ENCODE measurements around the gene PASK. TPM values are rescaled to one million over a fixed set of nuclear protein-coding genes. Genes with fewer than 3 reads are reported as not detected.

The PASK gene
- total RNA-seq, 4 donors from 2014 or later: 0.10 to 0.36 (median 0.28) TPM

DNA sequence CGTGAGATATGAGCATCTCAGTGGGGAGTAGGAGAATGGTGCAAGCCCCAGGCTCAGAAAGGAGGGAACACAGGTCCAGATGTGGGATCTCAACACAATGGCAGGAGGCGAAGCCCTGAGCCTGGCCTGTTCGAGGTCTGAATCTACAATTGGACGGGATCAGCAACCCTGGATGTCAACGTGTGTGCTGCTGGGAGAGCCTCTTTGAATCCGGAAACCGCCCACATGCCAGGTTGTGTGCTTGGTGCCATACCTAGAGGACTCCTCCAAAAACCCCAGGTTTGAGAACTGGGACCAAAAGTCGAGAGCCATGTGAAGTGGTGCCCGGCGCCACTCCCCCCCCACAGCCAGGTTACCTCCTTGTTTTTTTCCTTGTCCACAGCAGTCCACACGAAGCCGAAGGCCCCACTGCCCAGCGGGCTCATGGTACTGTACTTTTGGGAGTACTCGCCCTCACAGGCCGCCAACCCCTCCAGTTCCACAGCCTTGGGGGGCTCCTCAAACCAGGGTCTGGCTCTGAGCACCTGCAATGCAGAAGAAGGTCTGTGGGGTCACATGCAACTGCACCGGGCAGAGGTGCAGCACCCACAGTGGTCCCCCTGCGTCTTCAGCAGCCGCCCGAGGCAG lies 26.8 kb downstream of the PASK start:
- intact Hi-C loops (cut with DNase I; ENCODE audit: low total_unique reads) (no loop called here), in situ Hi-C loops (cut with MboI; ENCODE audit: low sequenced_read_pairs in 4 of 4) (no loop called here)
- Histone ChIP-seq H3K27me3 (no peaks in the 10 kb centered on the region), H3K9me3 (no peaks in the 10 kb centered on the region), H3K4me1 (no peaks in the 10 kb centered on the region), H3K4me3 (no peak overlapping the region), H3K27ac (no peak overlapping the region), H3K36me3 (no peaks in the 10 kb centered on the region)
- no peak for TF ChIP-seq POLR2A (IDR thresholded peaks at IDR 0.05)
- no peak for TF ChIP-seq CTCF (IDR thresholded peaks at IDR 0.05 in 4 of 5, conservative IDR thresholded peaks at IDR 0.05 in 1 of 5)
- ATAC-seq (no peak), DNase-seq (no peak)

DNA sequence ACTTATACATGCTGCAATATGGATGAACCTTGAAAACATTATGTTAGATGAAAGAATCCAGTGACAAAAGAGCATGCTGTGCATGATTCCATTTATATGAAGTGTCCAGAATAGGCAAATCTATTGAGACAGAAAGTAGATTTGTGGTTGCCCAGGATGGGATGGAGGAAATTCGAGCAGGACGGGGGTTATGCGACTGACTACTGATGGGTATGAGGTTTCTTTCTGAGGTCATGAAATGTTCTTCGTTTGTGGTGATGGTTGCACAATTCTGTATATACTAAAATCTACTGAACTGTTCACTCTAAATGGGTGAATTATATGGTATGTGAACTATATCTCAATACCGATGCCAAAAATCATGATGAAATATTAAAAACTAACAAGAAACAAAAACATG lies 28.3 kb downstream of the PASK start:
- Histone ChIP-seq H3K4me1 (no peaks in the 10 kb centered on the region), H3K36me3 (no peaks in the 10 kb centered on the region), H3K27me3 (no peaks in the 10 kb centered on the region), H3K4me3 (no peak overlapping the region), H3K9me3 (no peaks in the 10 kb centered on the region), H3K27ac (no peak overlapping the region)
- in situ Hi-C loops (cut with MboI; ENCODE audit: low sequenced_read_pairs in 4 of 4): no loop called here
- ATAC-seq: no peak
- DNase-seq: no peak
- intact Hi-C loops (cut with DNase I; ENCODE audit: low total_unique reads): no loop called here
- TF ChIP-seq CTCF (IDR thresholded peaks at IDR 0.05 in 4 of 5, conservative IDR thresholded peaks at IDR 0.05 in 1 of 5): no peak
- TF ChIP-seq POLR2A (IDR thresholded peaks at IDR 0.05): no peak

DNA sequence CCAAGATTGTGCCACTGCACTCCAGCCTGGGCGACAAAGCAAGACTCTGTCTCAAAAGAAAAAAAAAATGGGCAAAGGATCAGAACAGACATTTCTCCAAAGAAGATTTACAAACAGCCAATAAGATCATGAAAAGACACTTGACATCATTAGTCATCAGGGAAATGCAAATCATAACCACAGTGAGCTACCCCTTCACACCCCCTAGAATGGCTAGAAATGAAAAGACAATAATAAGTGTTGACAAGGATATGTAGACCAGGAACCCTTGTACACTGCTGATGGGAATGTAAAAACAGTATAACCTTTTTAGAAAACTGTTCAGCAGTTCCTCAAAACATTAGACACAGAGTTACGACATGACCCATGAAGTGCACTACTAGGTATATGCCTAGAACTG lies 28.8 kb downstream of the PASK start:
- no peak for ATAC-seq
- H3K4me1 ChIP-seq: no peaks in the 10 kb centered on the region
- in situ Hi-C loops (cut with MboI; ENCODE audit: low sequenced_read_pairs in 4 of 4) (no loop called here), intact Hi-C loops (cut with DNase I; ENCODE audit: low total_unique reads) (no loop called here)
- DNase-seq: no peak
- TF ChIP-seq CTCF (IDR thresholded peaks at IDR 0.05 in 4 of 5, conservative IDR thresholded peaks at IDR 0.05 in 1 of 5): no peak
- no peak for TF ChIP-seq POLR2A (IDR thresholded peaks at IDR 0.05)
- H3K27me3 ChIP-seq: no peaks in the 10 kb centered on the region
- H3K4me3 ChIP-seq: no peak overlapping the region
- no peaks in the 10 kb centered on the region for H3K9me3 ChIP-seq
- no peaks in the 10 kb centered on the region for H3K36me3 ChIP-seq
- H3K27ac ChIP-seq: no peak overlapping the region

- DNase-seq: no peak
- no peak overlapping the region for H3K27ac ChIP-seq
- H3K9me3 ChIP-seq: no peaks in the 10 kb centered on the region
- no peaks in the 10 kb centered on the region for H3K27me3 ChIP-seq
- H3K36me3 ChIP-seq: no peaks in the 10 kb centered on the region
- no peak for TF ChIP-seq CTCF (IDR thresholded peaks at IDR 0.05 in 4 of 5, conservative IDR thresholded peaks at IDR 0.05 in 1 of 5)
- no peak for TF ChIP-seq POLR2A (IDR thresholded peaks at IDR 0.05)
- intact Hi-C loops (cut with DNase I; ENCODE audit: low total_unique reads) (no loop called here), in situ Hi-C loops (cut with MboI; ENCODE audit: low sequenced_read_pairs in 4 of 4) (no loop called here)
- H3K4me3 ChIP-seq: no peak overlapping the region
- no peak for ATAC-seq
- H3K4me1 ChIP-seq: no peaks in the 10 kb centered on the region
Observed at GRCh38 chr2:241118737-241119505, 30.4 kb downstream of the PASK start.

Measured in gastrocnemius medialis (tissue), 4 donors.